ENCODE measurements around the gene COG2. TPM values are rescaled to one million over a fixed set of nuclear protein-coding genes. Genes with fewer than 3 reads are reported as not detected.
A peak's percentile ranks its signal among the peaks of the same experiment; 100 is the strongest.

The COG2 gene
- total RNA-seq (10 to 100 TPM; 17.6 to 26.4 (median 25.0) TPM), polyA plus RNA-seq (10 to 100 TPM; 17.5 to 31.2 (median 28.7) TPM)

- peak in 1 of 2 donors; percentile 50 for TF ChIP-seq POLR2A (IDR thresholded peaks at IDR 0.05)
- TF ChIP-seq POLR2AphosphoS5 (IDR thresholded peaks at IDR 0.05): peak; percentile 50 to 87 (median 76)
- TF ChIP-seq EP300 (IDR thresholded peaks at IDR 0.05): no peak
- TF ChIP-seq CTCF (IDR thresholded peaks at IDR 0.05): peak; percentile 92 to 100 (median 96)
- no peaks in the 10 kb centered on the region for H3K36me3 ChIP-seq
- H3K4me1 ChIP-seq: peaks cover 0 to 31% (median 24%) of the 10 kb centered on the region in 4 donors
- peak; percentile 96 for DNase-seq
- peaks cover 0 to 4% (median 0%) of the 10 kb centered on the region in 3 donors for H3K27me3 ChIP-seq
- H3K27ac ChIP-seq: peak within 1 kb of the TSS; percentile 80 to 86 (median 82)
- intact Hi-C loops (cut with DNase I): loop anchor here (2.0 to 5.0 kb wide), 3 partner anchors 40 to 336 kb away; partner anchors contain the start of genes ARV1 and TTC13
- H3K9me3 ChIP-seq: no peaks in the 10 kb centered on the region
- H3K4me3 ChIP-seq: peak within 1 kb of the TSS; percentile 64 to 91 (median 75)
- WGBS, 2 donors: 0% methylated on average over 62 of the region's 62 CpGs
Measured at GRCh38 chr1:230642263-230642959, at the start of gene COG2. TSS of gene COG2 (plus strand) at chr1:230642481. CDS start at chr1:230642607, 126 bp downstream.

GRCh38 chr1:230592848-230593414, 49.4 kb upstream of the COG2 start:
- Histone ChIP-seq H3K9me3 (no peaks in the 10 kb centered on the region), H3K27me3 (no peaks in the 10 kb centered on the region), H3K36me3 (no peaks in the 10 kb centered on the region), H3K27ac (no peak overlapping the region), H3K4me3 (no peak overlapping the region), H3K4me1 (no peaks in the 10 kb centered on the region)
- intact Hi-C loops (cut with DNase I): no loop called here
- no peak for TF ChIP-seq POLR2AphosphoS5 (IDR thresholded peaks at IDR 0.05)
- TF ChIP-seq POLR2A (IDR thresholded peaks at IDR 0.05): no peak
- TF ChIP-seq CTCF (IDR thresholded peaks at IDR 0.05): no peak
- TF ChIP-seq EP300 (IDR thresholded peaks at IDR 0.05): no peak
- no peak for DNase-seq
- WGBS, 2 donors: 47 to 68% methylated on average over 2 of the region's 2 CpGs

GRCh38 chr1:230594214-230594773, 48.0 kb upstream of the COG2 start:
- no peak overlapping the region for H3K27ac ChIP-seq
- no peaks in the 10 kb centered on the region for H3K36me3 ChIP-seq
- H3K4me1 ChIP-seq: no peaks in the 10 kb centered on the region
- no peak overlapping the region for H3K4me3 ChIP-seq
- H3K27me3 ChIP-seq: no peaks in the 10 kb centered on the region
- TF ChIP-seq CTCF (IDR thresholded peaks at IDR 0.05) (no peak), POLR2AphosphoS5 (IDR thresholded peaks at IDR 0.05) (no peak), POLR2A (IDR thresholded peaks at IDR 0.05) (no peak), EP300 (IDR thresholded peaks at IDR 0.05) (no peak)
- no peak for DNase-seq
- WGBS, 2 donors: 61 to 80% methylated on average over 1 of the region's 1 CpG
- H3K9me3 ChIP-seq: peaks cover 0 to 4% (median 0%) of the 10 kb centered on the region in 4 donors
- intact Hi-C loops (cut with DNase I): no loop called here

GRCh38 chr1:230595181-230595580, 47.1 kb upstream of the COG2 start:
- no peaks in the 10 kb centered on the region for H3K4me1 ChIP-seq
- no peak overlapping the region for H3K4me3 ChIP-seq
- WGBS, 2 donors: 74 to 81% methylated on average over 2 of the region's 2 CpGs
- no peak for DNase-seq
- H3K27me3 ChIP-seq: no peaks in the 10 kb centered on the region
- H3K36me3 ChIP-seq: no peaks in the 10 kb centered on the region
- peaks cover 0 to 4% (median 0%) of the 10 kb centered on the region in 4 donors for H3K9me3 ChIP-seq
- intact Hi-C loops (cut with DNase I): no loop called here
- TF ChIP-seq POLR2A (IDR thresholded peaks at IDR 0.05): no peak
- TF ChIP-seq EP300 (IDR thresholded peaks at IDR 0.05): no peak
- TF ChIP-seq POLR2AphosphoS5 (IDR thresholded peaks at IDR 0.05): no peak
- TF ChIP-seq CTCF (IDR thresholded peaks at IDR 0.05): no peak
- H3K27ac ChIP-seq: no peak overlapping the region
